Activated T-helper 2 cell treated with anti-CD3 and anti-CD28 coated beads, Interferon-gamma antibody, Interleukin-2, Interleukin-4, amounts not matched to agents 10 μg/mL and 5 μg/mL and 100 μg/mL, durations not matched to agents 14 hours and 24 hours and 36 hours (primary cell): Measurements from ENCODE around the gene TM6SF1. TPM values are rescaled to one million over a fixed set of nuclear protein-coding genes. Genes with fewer than 3 reads are reported as not detected.

Experiments
- DNase-seq: peaks from one replicate; pipeline ENCODE4 v3.0.0; 2021; ENCODE audit warnings: low spot score
- H3K27ac Mint-ChIP-seq: one replicate; pipeline ENCODE4 v1.8.0; 2021; ENCODE audit warnings: mixed read lengths
- H3K27me3 Mint-ChIP-seq: one replicate; pipeline ENCODE4 v1.8.0; 2021; ENCODE audit warnings: low read depth, mixed read lengths
- H3K36me3 Mint-ChIP-seq: one replicate; pipeline ENCODE4 v1.8.0; 2021; ENCODE audit warnings: low read depth, mixed read lengths
- H3K4me1 Mint-ChIP-seq: one replicate; pipeline ENCODE4 v1.8.0; 2021; ENCODE audit warnings: low read depth, mixed read lengths
- H3K4me3 Mint-ChIP-seq: one replicate; pipeline ENCODE4 v1.8.0; 2021; ENCODE audit warnings: low read depth, mild to moderate bottlenecking, moderate library complexity, mixed read lengths
- H3K9me3 Mint-ChIP-seq: one replicate; pipeline ENCODE4 v1.8.0; 2021; ENCODE audit warnings: mixed read lengths
- intact Hi-C: fragments of 100-400 bp; cut with micrococcal nuclease; formaldehyde crosslinking; loops from one replicate; pipeline ENCODE4 v1.15.1; 2023
- total RNA-seq: library from RNA; stranded (reverse); gene quantifications from 2 replicates; pipeline ENCODE4 v1.2.3, GENCODE V29; 2022

TM6SF1 gene
- total RNA-seq, 1 donor from 2014 or later, result 1.7 TPM

DNA sequence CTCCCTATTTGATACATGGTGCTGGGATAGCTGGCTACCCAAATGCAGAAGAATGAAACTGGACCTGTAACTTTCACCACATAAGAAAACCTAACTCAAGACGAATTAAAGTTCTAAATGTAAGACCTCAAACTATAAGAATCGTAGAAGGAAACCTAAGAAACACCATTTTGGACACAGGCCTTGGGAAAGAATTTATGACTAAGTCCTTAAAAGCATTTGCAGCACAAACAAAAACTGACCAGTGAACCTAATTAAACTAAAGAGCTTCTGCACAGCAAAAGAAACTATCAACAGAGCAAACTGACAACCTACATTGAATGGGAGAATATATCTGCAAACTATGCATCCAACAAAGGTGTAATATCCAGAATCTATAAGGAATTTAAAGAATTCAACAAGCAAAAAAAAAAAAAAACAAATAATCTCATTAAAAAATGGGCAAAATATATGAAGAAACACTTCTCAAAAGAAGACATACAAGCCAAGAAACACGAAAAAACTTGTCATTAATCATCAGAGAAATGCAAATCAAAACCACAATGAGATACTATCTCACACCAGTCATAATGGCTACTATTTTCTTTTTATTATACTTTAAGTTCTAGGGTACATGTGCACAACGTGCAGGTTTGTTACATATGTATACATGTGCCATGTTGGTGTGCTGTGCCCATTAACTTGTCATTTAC lies 63.2 kb downstream of the TM6SF1 start:
- peaks cover 22% of the 10 kb centered on the region for H3K27me3 Mint-ChIP-seq
- H3K4me1 Mint-ChIP-seq, result no peaks in the 10 kb centered on the region
- no peak for DNase-seq
- intact Hi-C loops, result no loop called here
- no peak overlapping the region for H3K4me3 Mint-ChIP-seq
- peaks cover 30% of the 10 kb centered on the region for H3K9me3 Mint-ChIP-seq
- peaks cover 17% of the 10 kb centered on the region for H3K36me3 Mint-ChIP-seq
- no peak overlapping the region for H3K27ac Mint-ChIP-seq

DNA sequence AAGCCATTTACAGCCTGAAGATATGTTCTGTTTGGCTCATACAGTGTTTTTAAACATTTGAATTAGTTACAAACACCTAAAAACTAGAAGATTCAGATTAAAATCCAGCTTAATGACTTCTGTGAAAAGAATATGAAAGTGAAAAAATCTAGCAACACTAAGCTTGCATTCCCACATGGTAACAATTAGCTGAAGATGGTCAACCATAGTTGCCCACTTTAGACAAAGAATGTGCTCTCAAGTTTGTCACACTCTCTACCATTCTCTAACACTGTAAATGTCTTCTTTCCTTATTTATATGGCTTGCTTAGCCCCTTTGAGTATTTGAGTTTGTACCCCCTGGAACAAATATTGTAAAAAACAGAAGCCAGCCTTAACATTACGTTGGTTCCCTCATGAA lies 67.4 kb downstream of the TM6SF1 start:
- no peak for DNase-seq
- Mint-ChIP-seq H3K4me3 (no peak overlapping the region), H3K27ac (no peak overlapping the region), H3K4me1 (no peaks in the 10 kb centered on the region), H3K27me3 (peaks cover 23% of the 10 kb centered on the region), H3K36me3 (no peaks in the 10 kb centered on the region), H3K9me3 (no peaks in the 10 kb centered on the region)
- intact Hi-C loops, result no loop called here

DNA sequence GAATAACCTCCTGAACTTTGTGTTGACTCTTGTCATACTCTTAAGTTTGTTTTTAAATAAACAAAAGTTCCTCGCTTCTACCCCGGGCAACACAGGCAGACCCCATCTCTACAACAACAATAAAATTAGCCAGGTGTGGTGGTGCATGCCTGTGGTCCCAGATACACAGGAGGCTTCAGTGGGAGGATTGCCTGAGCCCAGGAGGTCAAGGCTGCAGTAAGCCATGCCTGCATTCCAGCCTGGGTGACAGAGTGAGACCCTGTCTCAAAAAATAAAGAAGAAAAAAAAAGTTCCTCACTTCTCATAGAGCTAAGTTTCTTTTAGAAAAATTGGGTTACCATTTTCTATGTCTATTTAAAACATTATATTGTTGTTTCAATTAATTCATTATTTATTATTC lies 70.9 kb downstream of the TM6SF1 start:
- no peak for DNase-seq
- Mint-ChIP-seq H3K4me1 (no peaks in the 10 kb centered on the region), H3K27me3 (peaks cover 26% of the 10 kb centered on the region), H3K36me3 (no peaks in the 10 kb centered on the region), H3K9me3 (no peaks in the 10 kb centered on the region), H3K4me3 (no peak overlapping the region), H3K27ac (no peak overlapping the region)
- intact Hi-C loops, result no loop called here

DNA sequence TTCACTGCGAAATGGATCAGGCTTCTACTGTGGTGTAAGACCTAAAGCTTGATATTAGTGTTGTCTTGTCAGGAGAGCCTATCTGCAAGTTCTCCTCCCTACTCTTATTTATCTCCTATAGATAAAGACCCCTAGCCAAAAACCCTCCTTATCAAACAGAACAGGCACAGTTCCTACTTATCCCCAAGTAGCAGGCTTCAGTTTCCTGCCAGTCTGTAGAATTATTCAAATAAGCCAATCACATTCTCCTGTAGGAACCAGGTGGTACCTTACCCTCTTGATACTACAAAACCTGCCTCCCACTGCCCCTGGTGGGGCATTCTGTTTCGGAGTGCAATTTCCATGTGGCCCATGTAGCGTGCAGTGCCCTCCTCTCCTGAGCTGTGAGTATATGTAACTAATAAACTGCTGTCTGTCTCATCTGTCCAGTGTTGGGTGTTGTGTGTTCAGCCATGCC lies 71.5 kb downstream of the TM6SF1 start:
- Mint-ChIP-seq H3K36me3 (no peaks in the 10 kb centered on the region), H3K4me1 (no peaks in the 10 kb centered on the region), H3K9me3 (no peaks in the 10 kb centered on the region)

DNA sequence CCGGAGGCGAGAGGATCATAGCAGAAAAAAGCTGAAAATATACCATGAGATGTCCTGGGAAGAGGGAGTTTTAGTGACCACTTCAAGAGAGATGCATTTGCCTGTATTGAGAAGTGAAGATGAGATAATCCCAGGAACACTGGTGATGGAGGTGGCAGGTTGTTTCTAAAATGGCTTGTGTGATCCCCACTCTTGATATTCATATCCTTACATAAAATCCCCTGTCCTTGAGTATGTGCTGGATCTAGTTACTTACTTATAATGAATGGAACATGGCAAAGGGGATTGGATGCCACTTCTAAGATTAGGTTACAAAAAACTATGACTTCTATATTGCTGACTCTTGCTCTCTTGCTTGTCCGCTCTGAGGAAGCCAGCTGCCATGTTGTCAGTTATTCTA lies 78.1 kb downstream of the TM6SF1 start:
- Mint-ChIP-seq H3K4me1 (no peaks in the 10 kb centered on the region), H3K9me3 (no peaks in the 10 kb centered on the region), H3K27me3 (peaks cover 15% of the 10 kb centered on the region), H3K27ac (no peak overlapping the region), H3K4me3 (no peak overlapping the region), H3K36me3 (no peaks in the 10 kb centered on the region)
- no peak for DNase-seq
- intact Hi-C loops, result no loop called here

More for the DNA sequence above, 71.5 kb downstream of the TM6SF1 start:
- Mint-ChIP-seq H3K27me3 (peaks cover 23% of the 10 kb centered on the region), H3K4me3 (no peak overlapping the region), H3K27ac (no peak overlapping the region)
- no peak for DNase-seq
- intact Hi-C loops, result no loop called here

Other genes with a start within 250 kb of the TM6SF1 start
- gene HOMER2, start 154.9 kb upstream of the TM6SF1 start, total RNA-seq, result 66.1 and 73.3 TPM in 2 replicates
- 21.2 and 22.7 TPM in 2 replicates for gene RAMAC, start 121.4 kb upstream of the TM6SF1 start, total RNA-seq
- gene C15orf40, start 96.0 kb upstream of the TM6SF1 start, total RNA-seq, result 22.1 and 24.4 TPM in 2 replicates
- gene BTBD1, start 40.4 kb upstream of the TM6SF1 start, total RNA-seq, result 56.8 and 59.5 TPM in 2 replicates
- 19.1 TPM in 2 replicates for gene HDGFL3, start 100.2 kb downstream of the TM6SF1 start, total RNA-seq
- gene BNC1, start 177.0 kb downstream of the TM6SF1 start, total RNA-seq, result not detected in 2 replicates